GM21526 (cell line): ENCODE measurements around the gene FHOD1.

Experiments
- ATAC-seq: cut with Tn5 transposase; IDR thresholded peaks from one replicate; pipeline ENCODE4 v1.9.1; 2021; ENCODE audit warnings: moderate library complexity; ENCODE audit not compliant: unreplicated experiment, low FRiP score

The FHOD1 gene

DNA sequence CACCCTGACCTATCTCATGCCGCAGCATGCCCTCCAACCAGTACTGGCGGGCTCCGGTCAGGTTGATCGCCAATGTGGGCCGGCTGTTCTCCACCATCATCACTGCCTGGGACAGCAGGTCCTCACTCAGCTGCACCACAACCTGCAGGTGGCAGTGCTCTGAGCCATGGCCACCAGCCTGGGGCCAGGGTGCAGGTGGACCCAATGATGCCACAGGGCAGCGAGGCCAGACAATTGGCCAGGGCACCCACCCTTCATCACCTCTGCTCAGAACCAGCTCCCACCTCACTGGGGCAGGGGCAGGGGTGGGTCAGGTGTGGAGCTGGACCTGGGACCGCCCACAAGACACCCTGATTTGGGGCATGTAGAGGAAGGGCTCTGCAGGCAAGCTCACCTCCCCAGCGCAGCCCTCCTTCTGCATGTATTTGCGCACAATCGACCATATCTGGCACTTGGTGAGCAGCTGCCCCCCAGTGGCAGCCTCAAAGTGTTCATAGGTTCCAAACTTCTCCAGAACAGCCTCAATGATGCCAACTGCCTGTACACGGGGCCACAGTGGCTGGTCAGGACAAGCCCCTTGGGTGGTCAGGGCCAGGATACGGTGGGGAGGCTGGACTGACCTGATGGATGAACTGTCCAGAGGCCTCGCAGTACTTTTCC is 67.7 kb downstream of the FHOD1 start:
- ATAC-seq = no peak
